ENCODE data around the gene OSBPL6.

OSBPL6 gene

DNA sequence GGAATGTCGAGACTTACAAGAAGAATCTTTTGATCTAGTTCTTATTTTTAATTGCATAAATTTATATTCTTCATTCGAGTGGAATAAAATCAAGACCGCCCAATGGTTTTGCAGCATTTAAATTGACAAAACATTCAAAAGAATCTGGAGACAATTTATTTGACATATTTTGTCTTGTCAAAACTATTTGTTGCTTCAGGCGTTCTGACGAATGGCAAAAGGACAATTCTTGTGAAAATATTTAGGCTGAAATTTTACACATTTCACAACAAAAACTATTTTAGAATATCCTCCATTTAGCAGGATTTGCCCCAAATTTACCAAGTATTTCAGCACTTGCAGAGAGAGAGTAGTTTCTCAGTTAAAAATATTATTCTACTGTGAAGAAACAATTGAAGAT is 214.9 kb downstream of the OSBPL6 start (continued):
- TF ChIP-seq PRDM10 (tag by site-specific recombination; IDR thresholded peaks at IDR 0.05) = no peak
- TF ChIP-seq, protein P1, sequence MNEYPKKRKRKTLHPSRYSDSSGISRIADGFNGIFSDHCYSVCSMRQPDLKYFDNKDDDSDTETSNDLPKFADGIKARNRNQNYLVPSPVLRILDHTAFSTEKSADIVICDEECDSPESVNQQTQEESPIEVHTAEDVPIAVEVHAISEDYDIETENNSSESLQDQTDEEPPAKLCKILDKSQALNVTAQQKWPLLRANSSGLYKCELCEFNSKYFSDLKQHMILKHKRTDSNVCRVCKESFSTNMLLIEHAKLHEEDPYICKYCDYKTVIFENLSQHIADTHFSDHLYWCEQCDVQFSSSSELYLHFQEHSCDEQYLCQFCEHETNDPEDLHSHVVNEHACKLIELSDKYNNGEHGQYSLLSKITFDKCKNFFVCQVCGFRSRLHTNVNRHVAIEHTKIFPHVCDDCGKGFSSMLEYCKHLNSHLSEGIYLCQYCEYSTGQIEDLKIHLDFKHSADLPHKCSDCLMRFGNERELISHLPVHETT (tag by site-specific recombination; IDR thresholded peaks at IDR 0.05) = no peak
- TF ChIP-seq ZSCAN4 (tag by site-specific recombination; IDR thresholded peaks at IDR 0.05) = no peak
- no peak for TF ChIP-seq ZNF398 (tag by site-specific recombination; IDR thresholded peaks at IDR 0.05)
- TF ChIP-seq ZNF280C (tag by site-specific recombination; IDR thresholded peaks at IDR 0.05) = no peak
- no peak for TF ChIP-seq ZNF302 (tag by site-specific recombination; IDR thresholded peaks at IDR 0.05; ENCODE audit: low read depth)
- TF ChIP-seq ZNF555 (tag by site-specific recombination; conservative IDR thresholded peaks at IDR 0.05) = no peak
- TF ChIP-seq REPIN1 (tag by site-specific recombination; IDR thresholded peaks at IDR 0.05; ENCODE audit: low read depth) = no peak
- no peak for TF ChIP-seq SETDB1 (IDR thresholded peaks at IDR 0.05; ENCODE audit: insufficient read length, low read length)

GRCh38 chr2:178412047-178412446 is 217.7 kb downstream of the OSBPL6 start:
- TF ChIP-seq ZNF558 (tag by site-specific recombination; IDR thresholded peaks at IDR 0.05) = 0 out of 2 replicates have a peak, but pooled peaks have one; percentile 13
- TF ChIP-seq ZNF423 (tag by site-specific recombination; IDR thresholded peaks at IDR 0.05) = 0 out of 2 replicates have a peak, but pooled peaks have one; percentile 8
- 0 out of 2 replicates have a peak, but pooled peaks have one; percentile 15 for TF ChIP-seq KLF10 (tag by site-specific recombination; IDR thresholded peaks at IDR 0.05)
- TF ChIP-seq ZNF391 (tag by site-specific recombination; IDR thresholded peaks at IDR 0.05; ENCODE audit: borderline replicate concordance, low read depth) = no peak
- 0 out of 2 replicates have a peak, but pooled peaks have one; percentile 10 for TF ChIP-seq ZXDB (tag by site-specific recombination; IDR thresholded peaks at IDR 0.05)
- TF ChIP-seq GLIS1 (tag by site-specific recombination; IDR thresholded peaks at IDR 0.05) = peak; percentile 45; the same call in 1 of the 2 replicates
- TF ChIP-seq ZNF658 (tag by site-specific recombination; IDR thresholded peaks at IDR 0.05) = no peak
- 0 out of 2 replicates have a peak, but pooled peaks have one; percentile 20 for TF ChIP-seq ZSCAN30 (tag by site-specific recombination; IDR thresholded peaks at IDR 0.05)
- TF ChIP-seq ZNF121 (tag by site-specific recombination; IDR thresholded peaks at IDR 0.05) = peak; percentile 63; the same call in 1 of the 2 replicates
- peak; percentile 42; the same call in 1 of the 2 replicates for TF ChIP-seq ZNF660 (tag by site-specific recombination; IDR thresholded peaks at IDR 0.05)
- TF ChIP-seq, protein P2, sequence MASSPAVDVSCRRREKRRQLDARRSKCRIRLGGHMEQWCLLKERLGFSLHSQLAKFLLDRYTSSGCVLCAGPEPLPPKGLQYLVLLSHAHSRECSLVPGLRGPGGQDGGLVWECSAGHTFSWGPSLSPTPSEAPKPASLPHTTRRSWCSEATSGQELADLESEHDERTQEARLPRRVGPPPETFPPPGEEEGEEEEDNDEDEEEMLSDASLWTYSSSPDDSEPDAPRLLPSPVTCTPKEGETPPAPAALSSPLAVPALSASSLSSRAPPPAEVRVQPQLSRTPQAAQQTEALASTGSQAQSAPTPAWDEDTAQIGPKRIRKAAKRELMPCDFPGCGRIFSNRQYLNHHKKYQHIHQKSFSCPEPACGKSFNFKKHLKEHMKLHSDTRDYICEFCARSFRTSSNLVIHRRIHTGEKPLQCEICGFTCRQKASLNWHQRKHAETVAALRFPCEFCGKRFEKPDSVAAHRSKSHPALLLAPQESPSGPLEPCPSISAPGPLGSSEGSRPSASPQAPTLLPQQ (tag by site-specific recombination; IDR thresholded peaks at IDR 0.05) = peak; percentile 38; the same call in 1 of the 2 replicates
- peak; percentile 55; the same call in 1 of the 2 replicates for TF ChIP-seq ZBTB8A (tag by site-specific recombination; IDR thresholded peaks at IDR 0.05)
- no peak for TF ChIP-seq SCRT2 (tag by site-specific recombination; IDR thresholded peaks at IDR 0.05)
- peak; percentile 54 for TF ChIP-seq ZIC2 (tag by site-specific recombination; IDR thresholded peaks at IDR 0.05)
- no peak for TF ChIP-seq ZBTB17 (tag by site-specific recombination; IDR thresholded peaks at IDR 0.05)
- no peaks in the 10 kb centered on the region for H3K9me3 ChIP-seq (ENCODE audit: control insufficient read depth, insufficient read depth, low read depth, low read length)
- H3K4me1 ChIP-seq (ENCODE audit: control insufficient read depth, insufficient read depth, low read length) = no peaks in the 10 kb centered on the region
- no peaks in the 10 kb centered on the region for H3K36me3 ChIP-seq (ENCODE audit: control insufficient read depth in 2 of 2, insufficient read depth in 1 of 2, low read length in 2 of 2)
- POLR2A ChIA-PET = no interaction called here
- no peak overlapping the region for H3K27ac ChIP-seq (ENCODE audit: extremely low read depth, low read depth, low read length)
- CTCF ChIA-PET = interaction anchor here (0.6 to 4.2 kb wide), 5 partner anchors 15 to 470 kb away, joined by 3 to 61 read pairs (median 6); no protein-coding TSS in a partner anchor
- no peak overlapping the region for H3K4me3 ChIP-seq (ENCODE audit: low read depth, low read length)

All from HEK293 (cell line).